Mesenchymal stem cell (in vitro differentiated cells and primary cell): ENCODE results near the gene ZNF496.

Source experiments
- DNase-seq: peaks from one replicate; pipeline ENCODE4 v3.0.0-alpha.2; 2013
- H2AFZ ChIP-seq: one replicate; pipeline ENCODE4 v1.6.1; 2013; ENCODE audit warnings: low read depth, mild to moderate bottlenecking, control low read depth, inconsistent platforms, low read length, moderate library complexity
- H2AK5ac ChIP-seq: 2 replicates; pipeline ENCODE4 v1.6.1; 2013; ENCODE audit warnings: low read length, moderate library complexity, mild to moderate bottlenecking, inconsistent platforms; ENCODE audit not compliant: severe bottlenecking
- H2BK120ac ChIP-seq: one replicate; pipeline ENCODE4 v1.6.1; 2013; ENCODE audit warnings: low read depth, mild to moderate bottlenecking, inconsistent platforms, low read length, moderate library complexity
- H2BK12ac ChIP-seq, 2 experiments: one replicate each; pipeline ENCODE4 v1.6.1; 2013; ENCODE audit warnings: inconsistent platforms in 2 of 2, low read length in 2 of 2, mild to moderate bottlenecking in 2 of 2, moderate library complexity in 2 of 2, control low read depth in 1 of 2
- H2BK15ac ChIP-seq: one replicate; pipeline ENCODE4 v1.6.1; 2013; ENCODE audit warnings: mild to moderate bottlenecking, low read depth, inconsistent platforms; ENCODE audit not compliant: poor library complexity, severe bottlenecking
- H2BK5ac ChIP-seq: 2 replicates; pipeline ENCODE4 v1.6.1; 2013; ENCODE audit warnings: low read depth, mild to moderate bottlenecking, low read length, control low read depth, inconsistent platforms; ENCODE audit not compliant: poor library complexity, severe bottlenecking
- H3K14ac ChIP-seq, 2 experiments: one replicate each; pipeline ENCODE4 v1.6.1; 2013; ENCODE audit warnings: inconsistent platforms in 2 of 2, low read length in 2 of 2, control low read depth in 1 of 2, mild to moderate bottlenecking in 1 of 2, moderate library complexity in 1 of 2
- H3K18ac ChIP-seq, 2 experiments: one replicate each; pipeline ENCODE4 v1.6.1; 2013; ENCODE audit warnings: inconsistent platforms in 2 of 2, low read length in 2 of 2, control low read depth in 1 of 2, low read depth in 1 of 2, mild to moderate bottlenecking in 1 of 2
- H3K23ac ChIP-seq, 2 experiments: one replicate each; pipeline ENCODE4 v1.6.1; 2013; ENCODE audit warnings: inconsistent platforms in 2 of 2, low read length in 2 of 2, mild to moderate bottlenecking in 2 of 2, moderate library complexity in 2 of 2, control low read depth in 1 of 2
- H3K27ac ChIP-seq: 2 replicates; pipeline ENCODE4 v1.5.1; 2013; ENCODE audit warnings: mild to moderate bottlenecking, moderate library complexity, low read length, control low read depth, inconsistent platforms; ENCODE audit not compliant: poor library complexity, severe bottlenecking
- H3K27me3 ChIP-seq, 2 experiments: 2 replicates each; pipeline versions ENCODE4 v1.6.1 to v1.7.0; 2013; ENCODE audit warnings: low read length in 2 of 2, mild to moderate bottlenecking in 2 of 2, moderate library complexity in 2 of 2, control low read depth in 1 of 2, inconsistent platforms in 1 of 2; ENCODE audit not compliant: control insufficient read depth in 1 of 2, insufficient read depth in 1 of 2
- H3K36me3 ChIP-seq, 2 experiments: 2 replicates each; pipeline versions ENCODE4 v1.6.1 to v1.7.0; 2013; ENCODE audit warnings: low read length in 2 of 2, control low read depth in 1 of 2, inconsistent platforms in 1 of 2, low read depth in 1 of 2, mild to moderate bottlenecking in 1 of 2; ENCODE audit not compliant: insufficient read depth in 2 of 2, control insufficient read depth in 1 of 2
- H3K4ac ChIP-seq, 2 experiments: one replicate each; pipeline ENCODE4 v1.6.1; 2013; ENCODE audit warnings: inconsistent platforms in 2 of 2, low read length in 2 of 2, mild to moderate bottlenecking in 2 of 2, moderate library complexity in 2 of 2, control low read depth in 1 of 2, low read depth in 1 of 2
- H3K4me1 ChIP-seq: 2 replicates; pipeline ENCODE4 v1.6.1; 2013; ENCODE audit warnings: low read depth, low read length, control low read depth; ENCODE audit not compliant: control insufficient read depth, insufficient read depth
- H3K4me2 ChIP-seq: 2 replicates; pipeline ENCODE4 v1.6.1; 2013; ENCODE audit warnings: low read length, mild to moderate bottlenecking, inconsistent platforms; ENCODE audit not compliant: poor library complexity, severe bottlenecking
- H3K4me3 ChIP-seq, 2 experiments: 2 replicates each; pipeline versions ENCODE4 v1.5.1 to v1.7.0; 2013; ENCODE audit warnings: low read length in 2 of 2, mild to moderate bottlenecking in 2 of 2, control low read depth in 1 of 2, low read depth in 1 of 2; ENCODE audit not compliant: insufficient read depth in 1 of 2
- H3K79me1 ChIP-seq: replicated peaks from 2 replicates; pipeline ENCODE4 v1.6.1; 2013; ENCODE audit warnings: mild to moderate bottlenecking, control low read depth, low read length, inconsistent platforms; ENCODE audit not compliant: poor library complexity, severe bottlenecking
- H3K9ac ChIP-seq: 2 replicates; pipeline ENCODE4 v1.7.0; 2013; ENCODE audit warnings: mild to moderate bottlenecking, low read length, moderate library complexity
- H3K9me3 ChIP-seq: 2 replicates; pipeline ENCODE4 v1.7.0; 2013; ENCODE audit warnings: mild to moderate bottlenecking, low read length; ENCODE audit not compliant: control insufficient read depth
- H4K8ac ChIP-seq: one replicate; pipeline ENCODE4 v1.6.1; 2013; ENCODE audit warnings: inconsistent platforms, mild to moderate bottlenecking, low read length, moderate library complexity
- H4K91ac ChIP-seq: one replicate; pipeline ENCODE4 v1.6.1; 2013; ENCODE audit warnings: mild to moderate bottlenecking, low read length, inconsistent platforms
- WGBS: methylation state at CpG from one replicate; pipeline ENCODE4 v1.1.7; 2013; ENCODE audit warnings: mixed read lengths; 5-methylcytosine and 5-hydroxymethylcytosine counted together

Gene ZNF496

DNA sequence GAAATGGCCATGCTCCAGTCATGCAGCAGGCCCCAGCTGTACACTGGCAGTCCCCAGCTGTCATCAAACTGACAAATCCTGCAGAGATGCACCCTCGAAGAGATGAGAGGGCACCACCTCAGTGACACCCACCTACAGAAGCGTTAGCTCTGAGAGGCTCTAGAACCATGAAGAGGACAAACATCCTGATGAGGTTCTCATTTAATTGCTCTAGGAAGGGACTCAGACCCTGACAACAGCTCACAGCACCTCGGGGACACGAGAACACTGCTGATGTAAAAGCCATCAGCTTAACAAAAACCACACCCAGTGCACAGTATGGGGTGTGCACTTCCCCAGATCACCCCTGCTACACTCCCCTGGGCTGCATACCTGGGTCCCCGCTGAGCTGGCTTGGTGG is 3.4 kb downstream of the ZNF496 start:
- Histone ChIP-seq H2AK5ac (no peak overlapping the region), H3K79me1 (peaks cover 36% of the 10 kb centered on the region), H2BK120ac (no peak overlapping the region), H3K18ac (no peak overlapping the region), H2BK5ac (no peak overlapping the region), H3K4me1 (peaks cover 24% of the 10 kb centered on the region), H4K8ac (no peak overlapping the region), H3K4ac (no peak overlapping the region), H2BK12ac (no peak overlapping the region), H3K27ac (no peak overlapping the region), H4K91ac (no peak overlapping the region), H3K4me3 (no peak overlapping the region), H2BK15ac (no peak overlapping the region), H3K14ac (no peak overlapping the region), H3K9me3 (no peaks in the 10 kb centered on the region), H3K27me3 (no peaks in the 10 kb centered on the region), H3K4me2 (no peak overlapping the region), H3K9ac (no peak overlapping the region), H2AFZ (no peak overlapping the region), H3K23ac (no peak overlapping the region), H3K36me3 (peaks cover 30 to 45% of the 10 kb centered on the region in 2 experiments)
- no peak for DNase-seq
- over 99% methylated on average over 5 of the region's 5 CpGs for WGBS

DNA sequence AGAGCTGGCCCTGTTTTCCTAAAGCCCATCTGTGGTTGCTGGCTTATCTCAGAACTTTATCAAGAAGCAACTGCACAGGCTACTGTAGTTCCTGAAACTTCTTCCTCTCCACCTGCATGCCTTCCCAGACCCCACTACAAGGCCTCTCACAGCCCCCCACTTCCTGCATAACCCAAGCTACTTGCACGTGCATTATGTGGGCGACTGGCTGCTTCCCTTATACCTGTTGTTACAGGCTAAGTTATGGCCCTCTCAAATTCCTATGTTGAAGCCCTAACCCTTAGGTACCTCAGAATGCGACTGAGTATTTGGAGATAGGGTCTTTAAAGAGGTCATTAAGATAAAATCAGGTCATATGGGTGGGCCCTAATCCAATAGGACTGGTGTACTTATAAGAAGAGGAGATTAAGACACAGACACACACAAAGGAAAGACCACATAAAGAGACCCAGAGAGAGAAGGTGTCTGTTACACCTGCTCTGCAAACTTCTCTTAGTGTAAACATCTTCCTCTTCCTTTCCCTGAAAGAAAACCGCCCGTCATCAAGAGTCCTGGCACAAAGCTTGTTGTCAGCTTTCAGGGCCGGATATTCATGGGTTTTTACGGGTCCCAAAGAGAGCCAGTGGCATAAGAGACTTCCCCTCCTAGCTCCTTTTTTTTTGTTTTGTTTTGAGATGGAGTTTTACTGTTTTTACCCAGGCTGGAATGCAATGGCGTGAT is 5.1 kb downstream of the ZNF496 start:
- no peak overlapping the region for H4K8ac ChIP-seq
- H3K4ac ChIP-seq = no peak overlapping the region
- no peak overlapping the region for H3K4me2 ChIP-seq
- H3K27me3 ChIP-seq = no peaks in the 10 kb centered on the region
- H3K18ac ChIP-seq = no peak overlapping the region
- WGBS = 98% methylated on average over 6 of the region's 8 CpGs
- H3K4me3 ChIP-seq = no peak overlapping the region
- H3K9me3 ChIP-seq = no peaks in the 10 kb centered on the region
- H4K91ac ChIP-seq = no peak overlapping the region
- no peak overlapping the region for H2BK5ac ChIP-seq
- no peak overlapping the region for H2AK5ac ChIP-seq
- no peak overlapping the region for H2BK15ac ChIP-seq
- H2BK120ac ChIP-seq = no peak overlapping the region
- no peak overlapping the region for H3K27ac ChIP-seq
- no peak overlapping the region for H2AFZ ChIP-seq
- H3K14ac ChIP-seq = no peak overlapping the region
- peaks cover 20% of the 10 kb centered on the region for H3K4me1 ChIP-seq
- peaks cover 45 to 61% of the 10 kb centered on the region in 2 experiments for H3K36me3 ChIP-seq
- no peak for DNase-seq
- H3K23ac ChIP-seq = no peak overlapping the region
- H3K9ac ChIP-seq = no peak overlapping the region
- no peak overlapping the region for H2BK12ac ChIP-seq
- H3K79me1 ChIP-seq = peaks cover 48% of the 10 kb centered on the region

- Histone ChIP-seq H2AFZ (no peak overlapping the region), H3K4me1 (peaks cover 13% of the 10 kb centered on the region), H3K4me2 (no peak overlapping the region), H3K9me3 (no peaks in the 10 kb centered on the region), H3K4ac (no peak overlapping the region), H3K36me3 (peaks cover 48 to 77% of the 10 kb centered on the region in 2 experiments), H4K91ac (no peak overlapping the region), H3K18ac (no peak overlapping the region), H3K4me3 (no peak overlapping the region), H3K27ac (no peak overlapping the region), H3K79me1 (peaks cover 46% of the 10 kb centered on the region), H2BK5ac (no peak overlapping the region), H3K14ac (no peak overlapping the region), H3K23ac (no peak overlapping the region), H3K27me3 (no peaks in the 10 kb centered on the region), H4K8ac (no peak overlapping the region), H3K9ac (no peak overlapping the region), H2BK12ac (no peak overlapping the region), H2BK120ac (no peak overlapping the region), H2BK15ac (no peak overlapping the region), H2AK5ac (no peak overlapping the region)
- DNase-seq = no peak
- 100% methylated on average over 1 of the region's 2 CpGs for WGBS
These were observed 6.7 kb downstream of the ZNF496 start for GRCh38 chr1:247324923-247325322.

DNA sequence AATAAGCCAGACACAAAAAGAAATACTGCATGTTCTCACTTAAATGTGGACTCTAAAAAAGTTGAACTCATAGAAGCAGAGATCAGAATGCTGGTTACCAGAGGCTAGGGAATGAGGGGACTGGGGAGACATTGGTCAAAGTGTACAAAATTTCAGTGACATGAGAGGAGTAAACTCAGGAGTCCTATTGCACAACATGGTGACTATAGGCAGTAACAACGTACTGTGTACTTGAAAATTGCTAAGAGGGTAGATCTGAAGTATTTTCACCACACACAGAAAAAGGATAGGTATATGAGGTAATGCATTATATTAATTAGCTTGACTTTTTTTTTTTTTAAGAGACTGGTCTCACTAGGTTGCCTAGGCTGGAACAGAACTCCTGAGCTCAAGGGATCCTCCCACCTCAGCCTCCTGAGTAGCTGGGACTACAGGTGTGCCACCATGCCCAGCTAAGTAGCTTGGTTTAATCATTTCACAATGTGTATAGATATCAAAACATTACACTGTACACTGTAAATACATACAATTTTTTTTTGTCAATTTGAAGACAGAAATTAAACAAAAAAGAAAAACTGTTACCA is 7.4 kb downstream of the ZNF496 start:
- H3K4ac ChIP-seq = no peak overlapping the region
- H3K27ac ChIP-seq = no peak overlapping the region
- no peaks in the 10 kb centered on the region for H3K27me3 ChIP-seq
- no peak overlapping the region for H3K4me2 ChIP-seq
- peaks cover 45 to 77% of the 10 kb centered on the region in 2 experiments for H3K36me3 ChIP-seq
- no peak overlapping the region for H4K91ac ChIP-seq
- no peak overlapping the region for H2BK120ac ChIP-seq
- H3K79me1 ChIP-seq = peaks cover 41% of the 10 kb centered on the region
- H3K14ac ChIP-seq = no peak overlapping the region
- no peak overlapping the region for H2BK5ac ChIP-seq
- no peak overlapping the region for H3K9ac ChIP-seq
- no peak overlapping the region for H3K18ac ChIP-seq
- no peak overlapping the region for H2AK5ac ChIP-seq
- H4K8ac ChIP-seq = no peak overlapping the region
- H3K9me3 ChIP-seq = no peaks in the 10 kb centered on the region
- H3K4me1 ChIP-seq = peaks cover 8% of the 10 kb centered on the region
- no peak overlapping the region for H2AFZ ChIP-seq
- H2BK15ac ChIP-seq = no peak overlapping the region
- no peak overlapping the region for H3K23ac ChIP-seq
- no peak for DNase-seq
- no peak overlapping the region for H2BK12ac ChIP-seq
- WGBS = 100% methylated on average over 1 of the region's 1 CpG
- no peak overlapping the region for H3K4me3 ChIP-seq
